Muscle of leg (tissue), 16 donors: ENCODE measurements around the gene PTX3. TPM values are rescaled to one million over a fixed set of nuclear protein-coding genes. Genes with fewer than 3 reads are reported as not detected.

Source experiments
- DNase-seq: peaks from one replicate; pipeline ENCODE4 v3.0.0; 2013
- H3K27ac ChIP-seq: one replicate; pipeline ENCODE4 v1.5.1; 2013; ENCODE audit warnings: mild to moderate bottlenecking, low read length, control low read depth
- H3K27me3 ChIP-seq: one replicate; pipeline ENCODE4 v1.6.1; 2013; ENCODE audit warnings: low read length; ENCODE audit not compliant: control insufficient read depth, insufficient read depth
- H3K36me3 ChIP-seq: one replicate; pipeline ENCODE4 v1.6.1; 2013; ENCODE audit warnings: low read length; ENCODE audit not compliant: control insufficient read depth, insufficient read depth
- H3K4me1 ChIP-seq: one replicate; pipeline ENCODE4 v1.6.1; 2013; ENCODE audit warnings: low read length; ENCODE audit not compliant: control insufficient read depth, insufficient read depth
- H3K4me3 ChIP-seq: one replicate; pipeline ENCODE4 v1.5.1; 2013; ENCODE audit warnings: low read length, control low read depth
- H3K9me3 ChIP-seq: replicated peaks from 2 replicates; pipeline ENCODE4 v1.6.1; 2013; ENCODE audit warnings: low read depth, low read length; ENCODE audit not compliant: control insufficient read depth
- WGBS: methylation state at CpG from one replicate; pipeline ENCODE4 v1.1.5; 2013; ENCODE audit warnings: missing lambda C conversion rate; ENCODE audit not compliant: insufficient coverage; 5-methylcytosine and 5-hydroxymethylcytosine counted together
- long read RNA-seq, 11 donors: transcript quantifications; one replicate each; lab custom pipeline, GENCODE V29; 2026
- polyA plus RNA-seq, 8 donors: library from polyadenylated mRNA; unstranded; fragments of 120-200 nt; gene quantifications; one replicate each; pipeline versions ENCODE4 v1.2.1 to v1.2.3, GENCODE V29; 2013; ENCODE audit warnings: inconsistent platforms in 1 of 8, low replicate concordance in 1 of 8; ENCODE audit not compliant: insufficient read length in 8 of 8, insufficient read depth in 1 of 8
- total RNA-seq: library from RNA; stranded (reverse); fragments of 120-200 nt; gene quantifications from one replicate; pipeline ENCODE4 v1.2.4, GENCODE V29; 2013

PTX3 gene
- total RNA-seq (5.6 TPM), polyA plus RNA-seq (10 to 100 TPM in 1 of 8 donors, 1 to 10 TPM in 7; 5.2 to 12.7 (median 7.2) TPM)
- long read RNA-seq, donor 1, result 0 reads
- long read RNA-seq, donor 2, partial matches to known transcripts, result 0 of 1 reads
- long read RNA-seq, donor 2, other reads (novel, unspliced or antisense), result 0 of 1 reads
- long read RNA-seq, donor 3, result 0 reads
- long read RNA-seq, donor 4, partial matches to known transcripts, result 0 of 1 reads
- long read RNA-seq, donor 4, other reads (novel, unspliced or antisense), result 0 of 1 reads
- long read RNA-seq, donor 5, transcript PTX3-201 (3 exons, 1,940 nt), result major isoform, 9 of 9 reads
- long read RNA-seq, donor 5, partial matches to known transcripts, result 0 of 9 reads
- long read RNA-seq, donor 5, other reads (novel, unspliced or antisense), result 0 of 9 reads
- long read RNA-seq, donor 6, result 0 reads
- long read RNA-seq, donor 7, partial matches to known transcripts, result 0 of 1 reads
- long read RNA-seq, donor 7, other reads (novel, unspliced or antisense), result 0 of 1 reads
- long read RNA-seq, donor 8, result 0 reads
- long read RNA-seq, donor 9, result 0 reads
- long read RNA-seq, donor 10, partial matches to known transcripts, result 0 of 3 reads
- long read RNA-seq, donor 10, other reads (novel, unspliced or antisense), result 0 of 3 reads
- long read RNA-seq, donor 11, partial matches to known transcripts, result 5 of 7 reads
- long read RNA-seq, donor 11, other reads (novel, unspliced or antisense), result 0 of 7 reads

DNA sequence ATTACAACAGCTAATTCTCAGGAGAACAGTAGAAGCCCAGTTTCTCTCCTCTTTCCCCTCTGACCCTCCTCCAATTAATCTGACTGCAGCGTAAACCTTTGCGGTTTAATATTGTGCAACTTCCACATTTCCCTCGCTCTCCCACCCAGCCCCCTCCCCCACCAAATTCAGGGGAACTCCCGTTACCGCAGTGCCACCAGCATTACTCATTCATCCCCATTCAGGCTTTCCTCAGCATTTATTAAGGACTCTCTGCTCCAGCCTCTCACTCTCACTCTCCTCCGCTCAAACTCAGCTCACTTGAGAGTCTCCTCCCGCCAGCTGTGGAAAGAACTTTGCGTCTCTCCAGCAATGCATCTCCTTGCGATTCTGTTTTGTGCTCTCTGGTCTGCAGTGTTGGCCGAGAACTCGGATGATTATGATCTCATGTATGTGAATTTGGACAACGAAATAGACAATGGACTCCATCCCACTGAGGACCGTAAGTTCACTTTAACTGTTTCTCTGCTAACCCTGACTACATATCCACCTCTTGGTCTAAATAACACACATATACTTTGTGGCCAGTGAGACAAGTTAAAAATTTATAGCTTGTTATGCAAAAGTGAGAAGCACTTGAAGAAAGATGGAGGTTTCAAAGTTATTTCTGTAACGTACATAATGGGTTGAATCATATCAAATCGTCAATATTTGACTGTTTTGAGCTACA, at the start of gene PTX3:
Gene PTX3, plus strand, starts transcription at position 268 of the 709 bp plus-strand sequence. Its CDS starts 84 bp downstream, at position 352.
- H3K9me3 ChIP-seq, result no peaks in the 10 kb centered on the region
- peaks cover 9% of the 10 kb centered on the region for H3K27me3 ChIP-seq
- H3K27ac ChIP-seq, result peak within 1 kb of the TSS; percentile 91
- peak; percentile 97 for DNase-seq
- H3K4me3 ChIP-seq, result peak within 1 kb of the TSS; percentile 54
- 4% methylated on average over 7 of the region's 15 CpGs for WGBS
- peaks cover 8% of the 10 kb centered on the region for H3K4me1 ChIP-seq
- no peaks in the 10 kb centered on the region for H3K36me3 ChIP-seq

DNA sequence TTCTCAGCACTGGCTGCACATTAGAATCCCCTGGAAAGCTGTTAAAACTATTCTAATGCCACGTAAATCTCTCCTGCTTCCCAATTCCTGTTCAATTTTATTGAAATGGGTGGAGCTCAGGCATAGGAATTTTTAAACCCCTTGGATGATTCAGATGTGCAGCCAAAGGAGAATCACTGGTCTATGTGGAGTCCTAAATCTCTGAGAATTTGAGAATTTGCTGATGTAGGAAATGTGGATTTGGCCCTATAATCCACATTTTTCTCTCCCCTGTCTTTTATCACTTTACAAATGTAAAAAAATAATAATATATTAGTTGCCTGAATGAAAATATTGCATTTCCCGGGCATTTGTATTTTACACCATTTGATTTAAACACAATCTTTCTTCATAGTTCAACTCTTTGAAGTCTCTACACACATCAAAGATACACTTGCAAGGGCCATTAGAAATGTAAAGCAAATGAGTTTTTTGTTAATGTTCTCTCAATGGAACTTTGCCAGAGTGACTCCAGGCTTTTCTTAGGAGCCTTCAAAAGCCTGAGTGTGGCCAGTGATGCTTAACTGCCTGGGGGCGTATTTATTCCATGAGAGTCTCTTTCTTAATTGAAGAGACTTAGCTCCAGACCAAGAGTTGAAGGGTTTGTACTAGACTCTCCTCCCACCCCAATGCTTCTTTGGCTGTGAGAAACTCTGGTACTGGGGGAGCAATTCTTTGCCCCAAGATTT, 48.8 kb upstream of the PTX3 start:
- no CpG with 5 or more reads among the region's 3 CpGs for WGBS
- DNase-seq, result peak; percentile 49

DNA sequence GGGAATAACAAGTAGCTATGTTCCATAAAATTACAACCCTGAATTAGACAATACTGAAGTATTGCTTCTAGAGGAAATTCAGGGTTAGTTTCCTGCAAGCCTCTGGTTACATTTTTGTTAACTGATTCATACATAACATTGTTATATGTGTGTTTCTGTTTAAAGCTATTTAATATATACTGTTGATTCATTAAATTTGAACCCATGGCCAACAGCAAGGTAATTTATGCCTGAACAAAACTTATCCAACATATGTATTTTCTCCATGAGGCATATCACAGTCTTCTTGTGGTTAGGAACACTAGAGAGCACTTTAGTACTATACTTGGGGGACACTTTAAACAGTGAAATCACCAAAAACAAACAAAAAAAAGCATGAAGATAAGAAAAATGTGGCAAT, 47.7 kb upstream of the PTX3 start:
- H3K27ac ChIP-seq, result no peak overlapping the region
- H3K9me3 ChIP-seq, result no peaks in the 10 kb centered on the region
- DNase-seq, result no peak
- no peaks in the 10 kb centered on the region for H3K36me3 ChIP-seq
- no peaks in the 10 kb centered on the region for H3K27me3 ChIP-seq
- peaks cover 2% of the 10 kb centered on the region for H3K4me1 ChIP-seq
- no peak overlapping the region for H3K4me3 ChIP-seq

More for the DNA sequence above, 48.8 kb upstream of the PTX3 start:
- Histone ChIP-seq H3K4me3 (no peak overlapping the region), H3K27ac (no peak overlapping the region), H3K9me3 (no peaks in the 10 kb centered on the region), H3K27me3 (no peaks in the 10 kb centered on the region), H3K36me3 (no peaks in the 10 kb centered on the region), H3K4me1 (peaks cover 2% of the 10 kb centered on the region)

DNA sequence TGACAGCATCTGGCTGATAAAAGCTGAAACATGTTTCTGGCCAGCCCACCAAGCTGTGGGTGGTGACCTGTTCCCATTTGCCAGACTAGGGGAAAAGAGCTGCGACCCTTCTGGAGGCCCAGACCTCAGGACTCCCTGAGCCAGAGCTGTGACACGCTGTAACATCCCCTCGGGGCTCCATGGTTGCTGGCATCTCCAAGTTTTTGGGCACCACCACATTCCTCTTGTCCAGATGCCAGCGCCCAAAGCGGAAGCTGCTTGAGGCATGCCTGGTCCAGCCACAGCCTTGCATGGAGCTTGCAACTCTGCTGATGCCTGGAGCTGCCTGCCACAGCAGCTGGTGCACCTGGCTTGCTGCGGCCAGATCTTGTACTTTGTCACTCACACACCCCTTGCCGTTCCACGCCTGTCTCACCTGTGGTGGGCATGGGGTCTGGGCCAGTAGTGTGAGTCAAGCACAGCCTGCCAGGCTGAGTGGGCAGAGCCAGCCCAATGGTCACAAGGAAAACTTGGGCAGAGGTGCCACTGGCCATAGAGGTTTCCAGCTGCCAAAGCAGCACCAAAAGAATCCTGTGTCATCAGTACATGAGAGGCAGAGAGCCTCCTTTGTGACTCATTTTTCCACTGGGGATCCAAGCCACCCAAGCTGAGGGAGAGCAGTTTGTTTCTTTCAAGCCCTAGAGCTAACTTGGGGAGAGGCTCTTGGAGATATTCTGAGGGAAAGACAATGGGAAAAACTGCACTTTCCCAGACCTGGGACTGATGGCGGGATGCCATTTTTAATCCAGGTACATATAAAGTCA, 45.7 kb upstream of the PTX3 start:
- H3K9me3 ChIP-seq, result no peaks in the 10 kb centered on the region
- no peaks in the 10 kb centered on the region for H3K4me1 ChIP-seq
- H3K27ac ChIP-seq, result no peak overlapping the region
- no peak overlapping the region for H3K4me3 ChIP-seq
- DNase-seq, result no peak
- H3K27me3 ChIP-seq, result no peaks in the 10 kb centered on the region
- no peaks in the 10 kb centered on the region for H3K36me3 ChIP-seq
- WGBS, result 93% methylated on average over 8 of the region's 9 CpGs

DNA sequence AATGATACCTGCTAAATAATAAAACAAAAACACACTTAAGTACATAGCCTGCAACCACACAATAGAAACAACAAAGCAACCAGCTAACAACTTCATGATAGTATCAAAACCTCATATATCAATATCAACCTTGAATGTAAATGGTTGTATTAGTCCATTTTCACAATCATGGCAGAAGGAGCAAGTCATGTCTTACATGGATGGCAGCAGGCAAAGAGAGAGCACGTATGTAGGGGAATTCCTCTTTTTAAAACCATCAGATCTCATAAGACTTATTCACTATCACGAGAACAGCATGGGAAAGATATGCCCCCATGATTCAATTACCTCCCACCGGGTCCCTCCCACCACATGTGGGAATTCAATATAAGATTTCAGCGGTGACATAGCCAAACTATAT, 44.5 kb upstream of the PTX3 start:
- no peak overlapping the region for H3K4me3 ChIP-seq
- H3K27ac ChIP-seq, result no peak overlapping the region
- WGBS, result no CpG with 5 or more reads among the region's 4 CpGs

DNA sequence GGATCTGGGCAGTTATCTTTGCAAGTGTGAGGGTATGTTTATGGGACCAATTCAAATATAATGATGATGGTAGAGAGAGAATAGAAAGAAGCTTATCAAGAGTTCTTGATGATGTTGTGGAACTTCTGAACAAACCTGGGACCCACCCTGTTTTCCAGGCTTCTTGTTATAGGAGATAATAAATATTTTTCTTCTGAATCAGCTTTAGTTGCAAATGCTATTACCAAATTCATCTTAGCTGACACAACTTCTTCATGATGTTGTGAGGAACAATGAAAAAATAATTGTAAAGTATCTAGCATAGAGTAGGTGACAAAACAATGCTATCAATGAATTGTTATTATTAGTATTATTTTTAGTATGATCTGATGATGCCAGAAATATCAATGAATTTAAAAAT, 43.5 kb upstream of the PTX3 start:
- H3K27ac ChIP-seq, result no peak overlapping the region
- H3K36me3 ChIP-seq, result no peaks in the 10 kb centered on the region
- no peak overlapping the region for H3K4me3 ChIP-seq
- no peak for DNase-seq
- no peaks in the 10 kb centered on the region for H3K27me3 ChIP-seq
- no peaks in the 10 kb centered on the region for H3K9me3 ChIP-seq
- no peaks in the 10 kb centered on the region for H3K4me1 ChIP-seq

More for the DNA sequence above, 44.5 kb upstream of the PTX3 start:
- no peak for DNase-seq
- Histone ChIP-seq H3K36me3 (no peaks in the 10 kb centered on the region), H3K9me3 (no peaks in the 10 kb centered on the region), H3K27me3 (no peaks in the 10 kb centered on the region), H3K4me1 (no peaks in the 10 kb centered on the region)

DNA sequence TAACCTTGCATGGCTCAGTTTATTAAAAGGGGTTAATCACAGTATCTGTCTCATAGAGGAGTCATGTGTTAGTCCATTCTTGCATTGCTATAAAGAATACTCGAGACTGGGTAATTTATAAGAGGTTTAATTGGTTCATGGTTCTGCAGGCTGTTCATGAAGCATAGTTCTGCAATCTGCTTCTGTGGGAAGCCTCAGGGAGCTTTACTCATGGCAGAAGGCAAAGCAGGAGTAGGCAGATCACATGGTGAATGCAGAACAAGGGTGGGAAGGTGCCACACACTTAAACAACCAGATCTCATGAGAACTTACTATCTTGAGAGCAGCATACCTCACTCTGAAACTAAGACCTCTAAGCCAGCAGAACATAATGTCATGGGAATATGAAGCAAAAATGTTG, 42.2 kb upstream of the PTX3 start:
- H3K9me3 ChIP-seq, result no peaks in the 10 kb centered on the region
- no peaks in the 10 kb centered on the region for H3K4me1 ChIP-seq
- WGBS, result no CpG with 5 or more reads among the region's 1 CpG
- no peak overlapping the region for H3K27ac ChIP-seq
- H3K36me3 ChIP-seq, result no peaks in the 10 kb centered on the region
- DNase-seq, result no peak
- no peak overlapping the region for H3K4me3 ChIP-seq
- H3K27me3 ChIP-seq, result no peaks in the 10 kb centered on the region

DNA sequence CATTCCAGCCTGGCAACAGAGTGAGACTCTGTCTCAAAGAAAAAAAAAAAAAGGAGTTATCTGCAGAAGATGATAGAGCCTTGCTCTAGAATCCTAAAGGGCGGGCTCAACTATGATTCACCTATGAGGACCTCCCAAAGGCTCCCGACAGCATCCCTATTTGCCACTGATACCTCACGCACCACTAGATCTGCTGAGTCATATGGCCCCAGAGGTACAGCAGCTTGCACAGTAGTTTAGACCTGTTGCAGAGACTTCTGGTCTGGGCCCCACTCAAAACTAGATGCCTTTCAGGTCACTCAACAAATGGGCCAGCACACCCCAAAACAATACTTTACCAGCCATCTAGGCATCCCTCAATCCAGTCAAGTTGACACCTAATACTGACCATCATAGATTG, 38.1 kb upstream of the PTX3 start:
- no peak for DNase-seq
- H3K9me3 ChIP-seq, result no peaks in the 10 kb centered on the region
- H3K36me3 ChIP-seq, result no peaks in the 10 kb centered on the region
- no peak overlapping the region for H3K27ac ChIP-seq
- no peaks in the 10 kb centered on the region for H3K27me3 ChIP-seq
- no peak overlapping the region for H3K4me3 ChIP-seq
- H3K4me1 ChIP-seq, result no peaks in the 10 kb centered on the region
- 90% methylated on average over 3 of the region's 3 CpGs for WGBS

DNA sequence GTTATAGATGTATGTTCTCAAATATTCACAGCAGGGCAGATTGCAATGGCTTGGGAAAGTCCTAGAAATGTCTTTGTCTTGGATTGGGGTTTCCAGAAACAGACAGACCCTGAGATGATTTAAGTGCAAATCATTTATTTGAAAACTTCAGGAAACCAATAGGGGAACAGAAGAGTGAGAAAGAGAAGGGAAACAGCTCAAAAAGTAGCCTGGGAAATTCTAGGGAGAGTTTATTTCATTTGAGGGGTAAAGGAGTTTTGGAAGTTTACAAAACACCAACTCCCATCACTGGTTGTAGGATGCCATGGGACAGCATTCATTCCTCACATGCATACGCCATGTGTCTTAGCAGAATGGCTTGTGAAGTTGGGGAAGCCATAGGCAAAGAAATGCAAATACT, 32.3 kb upstream of the PTX3 start:
- Histone ChIP-seq H3K36me3 (no peaks in the 10 kb centered on the region), H3K27ac (no peak overlapping the region), H3K4me3 (no peak overlapping the region), H3K27me3 (no peaks in the 10 kb centered on the region), H3K9me3 (no peaks in the 10 kb centered on the region), H3K4me1 (no peaks in the 10 kb centered on the region)
- WGBS, result no CpG with 5 or more reads among the region's 1 CpG
- no peak for DNase-seq
